Upper lobe of left lung (tissue), 4 donors: ENCODE measurements around the gene PRKCZ.

Experiments used
- CTCF ChIP-seq, 6 experiments: fragments of 450-650 bp in 4 of 6; fragments of 200-600 bp in 2 of 6; sonication (generic) in 2 of 6; IDR thresholded peaks; one replicate each; pipeline ENCODE4 v1.5.1; 2016 to 2019; ENCODE audit warnings: antibody characterized with exemption in 6 of 6
- EP300 ChIP-seq, 4 donors: sonication (generic); formaldehyde crosslinking; IDR thresholded peaks; one replicate each; pipeline ENCODE4 v1.5.1; 2017; ENCODE audit warnings: antibody characterized with exemption in 4 of 4, control low read depth in 2 of 4
- POLR2A ChIP-seq, 4 donors: fragments of 450-650 bp; IDR thresholded peaks; one replicate each; pipeline ENCODE4 v1.5.1; 2016 to 2017; ENCODE audit warnings: antibody characterized with exemption in 4 of 4, mild to moderate bottlenecking in 2 of 4
- POLR2AphosphoS5 ChIP-seq, 2 donors: sonication (generic); formaldehyde crosslinking; IDR thresholded peaks; one replicate each; pipeline ENCODE4 v1.5.1; 2017; ENCODE audit warnings: antibody characterized with exemption in 2 of 2

DNA sequence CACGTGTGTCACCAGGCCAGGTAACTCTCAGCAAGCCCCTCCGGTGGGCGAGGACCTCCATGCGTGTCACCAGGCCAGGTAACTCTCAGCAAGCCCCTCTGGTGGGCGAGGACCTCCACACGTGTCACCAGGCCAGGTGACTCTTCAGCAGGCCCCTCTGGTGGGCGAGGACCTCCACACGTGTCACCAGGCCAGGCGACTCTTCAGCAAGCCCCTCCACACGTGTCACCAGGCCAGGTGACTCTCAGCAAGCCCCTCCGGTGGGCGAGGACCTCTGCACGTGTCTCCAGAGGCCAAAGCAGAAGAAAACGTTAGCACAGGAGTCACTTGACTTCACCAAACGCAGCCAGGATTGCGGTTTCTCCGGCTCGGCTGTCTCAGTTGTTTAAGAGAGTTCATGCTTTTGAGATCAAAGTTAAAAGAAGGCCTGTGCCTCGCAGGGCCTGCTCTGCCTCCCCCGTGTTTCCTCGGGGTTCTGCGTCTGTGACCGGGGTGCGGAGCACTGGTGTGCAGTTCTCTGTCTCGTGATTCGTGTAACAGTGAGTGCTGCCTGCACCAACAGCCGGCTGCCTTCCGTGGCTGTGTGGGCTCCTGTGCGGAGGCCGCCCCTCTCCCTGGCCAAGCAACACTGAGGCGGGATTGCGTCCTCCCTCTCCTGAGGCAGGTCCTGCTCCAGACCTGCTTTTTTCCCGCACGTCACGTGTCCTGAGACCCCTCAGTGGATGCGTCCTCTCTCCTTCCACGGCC is 56.6 kb downstream of the PRKCZ start:
- TF ChIP-seq POLR2AphosphoS5 (IDR thresholded peaks at IDR 0.05) (no peak), POLR2A (IDR thresholded peaks at IDR 0.05) (no peak), CTCF (IDR thresholded peaks at IDR 0.05) (no peak), EP300 (IDR thresholded peaks at IDR 0.05) (no peak)
